Measurements from ENCODE around the gene IRF7.

Gene IRF7

GRCh38 chr11:607020-607780, 8.6 kb downstream of the IRF7 start:
- DNase-seq: no peak

- DNase-seq: no peak
These were observed 9.5 kb downstream of the IRF7 start for GRCh38 chr11:606245-606644.

- DNase-seq: no peak
These were observed 10.2 kb downstream of the IRF7 start for GRCh38 chr11:605286-606129.

- no peak for DNase-seq
These were observed 12.6 kb downstream of the IRF7 start for GRCh38 chr11:603154-603553.

GRCh38 chr11:601573-602245, 14.0 kb downstream of the IRF7 start:
- DNase-seq: no peak

GRCh38 chr11:598005-598680, 17.6 kb downstream of the IRF7 start:
- DNase-seq: no peak

- no peak for DNase-seq
These were observed 18.5 kb downstream of the IRF7 start for GRCh38 chr11:597166-597725.

- no peak for DNase-seq
These were observed 19.4 kb downstream of the IRF7 start for GRCh38 chr11:596374-596773.

GRCh38 chr11:595400-595799, 20.4 kb downstream of the IRF7 start:
- DNase-seq: no peak

- no peak for DNase-seq
These were observed 22.4 kb downstream of the IRF7 start for GRCh38 chr11:593347-593746.

GRCh38 chr11:592918-593317, 22.8 kb downstream of the IRF7 start:
- no peak for DNase-seq

GRCh38 chr11:592501-592900, 23.2 kb downstream of the IRF7 start:
- no peak for DNase-seq

GRCh38 chr11:590997-591396, 24.8 kb downstream of the IRF7 start:
- DNase-seq: no peak

- no peak for DNase-seq
These were observed 26.0 kb downstream of the IRF7 start for GRCh38 chr11:589798-590197.

GRCh38 chr11:587978-588380, 27.8 kb downstream of the IRF7 start:
- peak; percentile 72 for DNase-seq

- DNase-seq: no peak
These were observed 28.2 kb downstream of the IRF7 start for GRCh38 chr11:587546-587945.

GRCh38 chr11:586376-587316, 29.1 kb downstream of the IRF7 start:
- DNase-seq: no peak

GRCh38 chr11:584287-584686, 31.5 kb downstream of the IRF7 start:
- no peak for DNase-seq

GRCh38 chr11:581752-582151, 34.0 kb downstream of the IRF7 start:
- no peak for DNase-seq

GRCh38 chr11:581342-581741, 34.4 kb downstream of the IRF7 start:
- DNase-seq: no peak

- DNase-seq: no peak
These were observed 35.7 kb downstream of the IRF7 start for GRCh38 chr11:579830-580601.
